DMS 273 treated with DMSO at 0.1 percent for 48 hours (cell line): ENCODE data around the gene CFAP44.
"Not testable (repeated sequence)": the region's sequence is repeated elsewhere in the genome, so short reads cannot be mapped to it uniquely, and the experiment has no call there.

Source experiments
- DNase-seq: peaks from one replicate; lab custom pipeline; 2025; lab: John Stamatoyannopoulos, UW

Gene CFAP44

GRCh38 chr3:113441051-113441770 lies at the start of gene CFAP44:
TSS of gene CFAP44 (minus strand) at chr3:113441493. CDS start at chr3:113433664, 7,829 bp downstream.
- DNase-seq = no peak

GRCh38 chr3:113485161-113485609 lies 43.9 kb upstream of the CFAP44 start:
- no peak for DNase-seq

- DNase-seq = peak; percentile 53
These were observed 27.2 kb upstream of the CFAP44 start for GRCh38 chr3:113468539-113468938.

- no peak for DNase-seq
These were observed 20.2 kb upstream of the CFAP44 start for GRCh38 chr3:113461488-113461887.

- not testable (repeated sequence) for DNase-seq
These were observed 17.3 kb upstream of the CFAP44 start for GRCh38 chr3:113458554-113458953.

- DNase-seq = no peak
These were observed 14.2 kb upstream of the CFAP44 start for GRCh38 chr3:113455446-113455845.

GRCh38 chr3:113454630-113455029 lies 13.3 kb upstream of the CFAP44 start:
- no peak for DNase-seq

GRCh38 chr3:113454057-113454456 lies 12.8 kb upstream of the CFAP44 start:
- DNase-seq = peak; percentile 20

GRCh38 chr3:113450911-113451310 lies 9.6 kb upstream of the CFAP44 start:
- no peak for DNase-seq

- no peak for DNase-seq
These were observed 1.7 kb downstream of the CFAP44 start for GRCh38 chr3:113439606-113440005.

GRCh38 chr3:113438224-113438623 lies 3.1 kb downstream of the CFAP44 start:
- no peak for DNase-seq

- DNase-seq = no peak
These were observed 3.9 kb downstream of the CFAP44 start for GRCh38 chr3:113437411-113437810.

GRCh38 chr3:113436809-113437208 lies 4.5 kb downstream of the CFAP44 start:
- no peak for DNase-seq

GRCh38 chr3:113431811-113432210 lies 9.5 kb downstream of the CFAP44 start:
- no peak for DNase-seq

GRCh38 chr3:113428581-113428980 lies 12.7 kb downstream of the CFAP44 start:
- no peak for DNase-seq

GRCh38 chr3:113423699-113424098 lies 17.6 kb downstream of the CFAP44 start:
- DNase-seq = no peak

- DNase-seq = no peak
These were observed 20.2 kb downstream of the CFAP44 start for GRCh38 chr3:113421082-113421481.

- DNase-seq = no peak
These were observed 31.6 kb downstream of the CFAP44 start for GRCh38 chr3:113409676-113410075.

GRCh38 chr3:113405180-113405579 lies 36.1 kb downstream of the CFAP44 start:
- DNase-seq = no peak

- DNase-seq = no peak
These were observed 36.7 kb downstream of the CFAP44 start for GRCh38 chr3:113404637-113405036.
